Measurements from ENCODE around the gene PDZRN4. TPM values are rescaled to one million over a fixed set of nuclear protein-coding genes. Genes with fewer than 3 reads are reported as not detected.

The PDZRN4 gene
- total RNA-seq, 1 donor from 2014 or later: 2.3 TPM

- DNase-seq (ENCODE audit: extremely low spot score, unreplicated experiment): no peak
- no peak for TF ChIP-seq CTCF (conservative IDR thresholded peaks at IDR 0.05)
- H3K4me3 Mint-ChIP-seq: no peak overlapping the region
- H3K9me3 Mint-ChIP-seq: no peaks in the 10 kb centered on the region
- H3K27ac Mint-ChIP-seq: no peak overlapping the region
- H3K36me3 Mint-ChIP-seq: no peaks in the 10 kb centered on the region
- peaks cover 14% of the 10 kb centered on the region for H3K27me3 Mint-ChIP-seq
- peaks cover 9% of the 10 kb centered on the region for H3K4me1 Mint-ChIP-seq (ENCODE audit: unreplicated experiment)
Measured at GRCh38 chr12:41419131-41419893, 231.2 kb downstream of the PDZRN4 start.

- Mint-ChIP-seq H3K27ac (no peak overlapping the region), H3K4me3 (no peak overlapping the region), H3K27me3 (peaks cover 8% of the 10 kb centered on the region), H3K9me3 (no peaks in the 10 kb centered on the region), H3K4me1 (ENCODE audit: unreplicated experiment) (peaks cover 9% of the 10 kb centered on the region), H3K36me3 (no peaks in the 10 kb centered on the region)
- DNase-seq (ENCODE audit: extremely low spot score, unreplicated experiment): no peak
- TF ChIP-seq CTCF (conservative IDR thresholded peaks at IDR 0.05): no peak
Measured at GRCh38 chr12:41424651-41425050, 236.5 kb downstream of the PDZRN4 start.

- H3K9me3 Mint-ChIP-seq: no peaks in the 10 kb centered on the region
- no peak overlapping the region for H3K27ac Mint-ChIP-seq
- TF ChIP-seq CTCF (conservative IDR thresholded peaks at IDR 0.05): no peak
- H3K4me1 Mint-ChIP-seq (ENCODE audit: unreplicated experiment): peaks cover 6% of the 10 kb centered on the region
- no peaks in the 10 kb centered on the region for H3K36me3 Mint-ChIP-seq
- DNase-seq (ENCODE audit: extremely low spot score, unreplicated experiment): no peak
- H3K27me3 Mint-ChIP-seq: no peaks in the 10 kb centered on the region
- H3K4me3 Mint-ChIP-seq: no peak overlapping the region
Measured at GRCh38 chr12:41433460-41433859, 245.3 kb downstream of the PDZRN4 start.

- DNase-seq (ENCODE audit: extremely low spot score, unreplicated experiment): no peak
- peaks cover 6% of the 10 kb centered on the region for H3K4me1 Mint-ChIP-seq (ENCODE audit: unreplicated experiment)
- no peaks in the 10 kb centered on the region for H3K27me3 Mint-ChIP-seq
- H3K36me3 Mint-ChIP-seq: no peaks in the 10 kb centered on the region
- TF ChIP-seq CTCF (conservative IDR thresholded peaks at IDR 0.05): no peak
- no peak overlapping the region for H3K27ac Mint-ChIP-seq
- no peak overlapping the region for H3K4me3 Mint-ChIP-seq
- H3K9me3 Mint-ChIP-seq: no peaks in the 10 kb centered on the region
Measured at GRCh38 chr12:41436076-41436475, 248.0 kb downstream of the PDZRN4 start.

- H3K4me1 Mint-ChIP-seq (ENCODE audit: unreplicated experiment): peaks cover 6% of the 10 kb centered on the region
- H3K27ac Mint-ChIP-seq: no peak overlapping the region
- no peak for DNase-seq (ENCODE audit: extremely low spot score, unreplicated experiment)
- no peaks in the 10 kb centered on the region for H3K36me3 Mint-ChIP-seq
- H3K27me3 Mint-ChIP-seq: no peaks in the 10 kb centered on the region
- H3K9me3 Mint-ChIP-seq: no peaks in the 10 kb centered on the region
- no peak overlapping the region for H3K4me3 Mint-ChIP-seq
- TF ChIP-seq CTCF (conservative IDR thresholded peaks at IDR 0.05): no peak
Measured at GRCh38 chr12:41437563-41437962, 249.4 kb downstream of the PDZRN4 start.
